Measurements from ENCODE around the gene TOX2.

GRCh38 chr20:43900121-43900466 is 14.6 kb upstream of the TOX2 start:
- TF ChIP-seq, protein P1, sequence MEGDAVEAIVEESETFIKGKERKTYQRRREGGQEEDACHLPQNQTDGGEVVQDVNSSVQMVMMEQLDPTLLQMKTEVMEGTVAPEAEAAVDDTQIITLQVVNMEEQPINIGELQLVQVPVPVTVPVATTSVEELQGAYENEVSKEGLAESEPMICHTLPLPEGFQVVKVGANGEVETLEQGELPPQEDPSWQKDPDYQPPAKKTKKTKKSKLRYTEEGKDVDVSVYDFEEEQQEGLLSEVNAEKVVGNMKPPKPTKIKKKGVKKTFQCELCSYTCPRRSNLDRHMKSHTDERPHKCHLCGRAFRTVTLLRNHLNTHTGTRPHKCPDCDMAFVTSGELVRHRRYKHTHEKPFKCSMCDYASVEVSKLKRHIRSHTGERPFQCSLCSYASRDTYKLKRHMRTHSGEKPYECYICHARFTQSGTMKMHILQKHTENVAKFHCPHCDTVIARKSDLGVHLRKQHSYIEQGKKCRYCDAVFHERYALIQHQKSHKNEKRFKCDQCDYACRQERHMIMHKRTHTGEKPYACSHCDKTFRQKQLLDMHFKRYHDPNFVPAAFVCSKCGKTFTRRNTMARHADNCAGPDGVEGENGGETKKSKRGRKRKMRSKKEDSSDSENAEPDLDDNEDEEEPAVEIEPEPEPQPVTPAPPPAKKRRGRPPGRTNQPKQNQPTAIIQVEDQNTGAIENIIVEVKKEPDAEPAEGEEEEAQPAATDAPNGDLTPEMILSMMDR (IDR thresholded peaks at IDR 0.05) = no peak
- no peak for TF ChIP-seq POLR2A (IDR thresholded peaks at IDR 0.05)

Measured in thyroid gland (tissue), 4 donors.